Common myeloid progenitor, CD34-positive (primary cell): ENCODE results near the gene PSMA8.

Experiments used
- CTCF ChIA-PET: fragments of 350-600 bp; sonication (Branson Sonifier 250); formaldehyde crosslinking; loops from one replicate; lab custom pipeline; 2021; ENCODE audit warnings: antibody characterized with exemption; lab: Charles Lee
- POLR2A ChIA-PET: fragments of 350-600 bp; sonication (Branson Sonifier 250); formaldehyde crosslinking; loops from one replicate; lab custom pipeline; 2021; ENCODE audit warnings: antibody characterized with exemption; lab: Charles Lee
- DNase-seq, 3 donors: peaks; one replicate each; pipeline versions ENCODE4 v3.0.0 to v3.0.0-alpha.2; 2013
- H3K27ac ChIP-seq, 2 experiments: 1 replicate in 1 of 2; 2 replicates in 1 of 2; pipeline ENCODE4 v1.7.0; 2013; ENCODE audit warnings: inconsistent platforms in 2 of 2, low read length in 2 of 2, mild to moderate bottlenecking in 2 of 2, low read depth in 1 of 2, moderate library complexity in 1 of 2; ENCODE audit not compliant: severe bottlenecking in 2 of 2, insufficient read depth in 1 of 2, poor library complexity in 1 of 2
- H3K27me3 ChIP-seq, 5 experiments: replicated peaks in 2 of 5; 1 replicate in 3 of 5; 2 replicates in 2 of 5; pipeline versions ENCODE4 v1.6.1 to v1.7.0; 2013; ENCODE audit warnings: low read length in 4 of 5, mild to moderate bottlenecking in 2 of 5, moderate library complexity in 2 of 5, inconsistent platforms in 1 of 5; ENCODE audit not compliant: insufficient read depth in 5 of 5, control insufficient read depth in 4 of 5
- H3K36me3 ChIP-seq, 4 experiments: 1 replicate in 2 of 4; 2 replicates in 2 of 4; pipeline versions ENCODE4 v1.6.1 to v1.7.0; 2013; ENCODE audit warnings: low read length in 3 of 4, control low read depth in 1 of 4, mild to moderate bottlenecking in 1 of 4; ENCODE audit not compliant: control insufficient read depth in 4 of 4, insufficient read depth in 4 of 4
- H3K4me1 ChIP-seq, 4 experiments: 1 replicate in 3 of 4; 2 replicates in 1 of 4; pipeline versions ENCODE4 v1.6.1 to v1.7.1; 2013; ENCODE audit warnings: low read length in 3 of 4, mild to moderate bottlenecking in 3 of 4, control low read depth in 1 of 4, inconsistent platforms in 1 of 4, moderate library complexity in 1 of 4; ENCODE audit not compliant: control insufficient read depth in 4 of 4, insufficient read depth in 4 of 4; ENCODE audit errors: control extremely low read depth in 1 of 4
- H3K4me3 ChIP-seq, 7 experiments: 1 replicate in 4 of 7; 2 replicates in 3 of 7; pipeline versions ENCODE4 v1.5.1 to v1.7.0; 2013; ENCODE audit warnings: mild to moderate bottlenecking in 7 of 7, low read length in 6 of 7, moderate library complexity in 6 of 7, inconsistent platforms in 2 of 7, low read depth in 2 of 7, control low read depth in 1 of 7; ENCODE audit not compliant: insufficient read depth in 4 of 7, control insufficient read depth in 1 of 7; ENCODE audit errors: extremely low read depth in 1 of 7
- H3K9me3 ChIP-seq, 5 experiments: 1 replicate in 4 of 5; 2 replicates in 1 of 5; pipeline versions ENCODE4 v1.6.1 to v1.7.1; 2013; ENCODE audit warnings: low read length in 4 of 5, mild to moderate bottlenecking in 2 of 5, inconsistent platforms in 1 of 5, low read depth in 1 of 5, moderate library complexity in 1 of 5; ENCODE audit not compliant: control insufficient read depth in 4 of 5, insufficient read depth in 2 of 5; ENCODE audit errors: control extremely low read depth in 1 of 5
- WGBS: methylation state at CpG from one replicate; pipeline ENCODE4 v1.1.5; 2013; ENCODE audit not compliant: insufficient coverage; 5-methylcytosine and 5-hydroxymethylcytosine counted together

The PSMA8 gene

GRCh38 chr18:26091047-26091630 lies 42.5 kb upstream of the PSMA8 start:
- ChIA-PET CTCF (no interaction called here), POLR2A (interaction anchor here (0.6 to 1.0 kb wide), 2 partner anchors 13 to 1365 kb away, joined by 3 read pairs; no protein-coding TSS in a partner anchor)
- no peak for DNase-seq
- WGBS: 3% methylated on average over 24 of the region's 29 CpGs
- H3K36me3 ChIP-seq: peaks cover 0 to 8% (median 4%) of the 10 kb centered on the region in 4 experiments
- H3K4me3 ChIP-seq: peak overlapping the region; percentile 90 to 100 (median 96)
- H3K27me3 ChIP-seq: no peaks in the 10 kb centered on the region
- H3K9me3 ChIP-seq: no peaks in the 10 kb centered on the region
- peak overlapping the region; percentile 94 to 97 for H3K27ac ChIP-seq
- peaks cover 9 to 27% (median 20%) of the 10 kb centered on the region in 4 experiments for H3K4me1 ChIP-seq

GRCh38 chr18:26096852-26097251 lies 36.8 kb upstream of the PSMA8 start:
- H3K27ac ChIP-seq: no peak overlapping the region
- H3K36me3 ChIP-seq: no peaks in the 10 kb centered on the region
- DNase-seq: no peak
- CTCF ChIA-PET: interaction anchor here (2.7 kb wide), 1 partner anchor 63 kb away, joined by 7 read pairs; no protein-coding TSS in a partner anchor
- no peak overlapping the region for H3K4me3 ChIP-seq
- H3K27me3 ChIP-seq: no peaks in the 10 kb centered on the region
- H3K9me3 ChIP-seq: no peaks in the 10 kb centered on the region
- H3K4me1 ChIP-seq: no peaks in the 10 kb centered on the region
- POLR2A ChIA-PET: no interaction called here
- WGBS: 100% methylated on average over 1 of the region's 1 CpG

- no peaks in the 10 kb centered on the region for H3K4me1 ChIP-seq
- no peaks in the 10 kb centered on the region for H3K27me3 ChIP-seq
- H3K27ac ChIP-seq: no peak overlapping the region
- no peak for DNase-seq
- 100% methylated on average over 2 of the region's 5 CpGs for WGBS
- H3K4me3 ChIP-seq: no peak overlapping the region
- H3K9me3 ChIP-seq: no peaks in the 10 kb centered on the region
- H3K36me3 ChIP-seq: no peaks in the 10 kb centered on the region
- POLR2A ChIA-PET: no interaction called here
- CTCF ChIA-PET: interaction anchor here (2.7 kb wide), 1 partner anchor 63 kb away, joined by 7 read pairs; no protein-coding TSS in a partner anchor
These were observed 36.1 kb upstream of the PSMA8 start for GRCh38 chr18:26097563-26097962.

GRCh38 chr18:26103579-26103978 lies 30.1 kb upstream of the PSMA8 start:
- ChIA-PET POLR2A (no interaction called here), CTCF (interaction anchor here (1.5 kb wide), 1 partner anchor 11 kb away, joined by 4 read pairs; no protein-coding TSS in a partner anchor)
- H3K4me3 ChIP-seq: no peak overlapping the region
- no peaks in the 10 kb centered on the region for H3K36me3 ChIP-seq
- no peaks in the 10 kb centered on the region for H3K27me3 ChIP-seq
- H3K9me3 ChIP-seq: no peaks in the 10 kb centered on the region
- WGBS: 100% methylated on average over 5 of the region's 5 CpGs
- peak in 1 of 3 donors; percentile 10 for DNase-seq
- no peaks in the 10 kb centered on the region for H3K4me1 ChIP-seq
- no peak overlapping the region for H3K27ac ChIP-seq

GRCh38 chr18:26104035-26104434 lies 29.6 kb upstream of the PSMA8 start:
- WGBS: 100% methylated on average over 1 of the region's 1 CpG
- no peaks in the 10 kb centered on the region for H3K9me3 ChIP-seq
- H3K36me3 ChIP-seq: no peaks in the 10 kb centered on the region
- ChIA-PET POLR2A (no interaction called here), CTCF (no interaction called here)
- H3K4me1 ChIP-seq: no peaks in the 10 kb centered on the region
- H3K27me3 ChIP-seq: no peaks in the 10 kb centered on the region
- no peak overlapping the region for H3K27ac ChIP-seq
- no peak overlapping the region for H3K4me3 ChIP-seq
- DNase-seq: no peak

GRCh38 chr18:26119246-26119645 lies 14.4 kb upstream of the PSMA8 start:
- WGBS: 100% methylated on average over 4 of the region's 5 CpGs
- no peaks in the 10 kb centered on the region for H3K27me3 ChIP-seq
- no peak overlapping the region for H3K27ac ChIP-seq
- POLR2A ChIA-PET: no interaction called here
- H3K4me3 ChIP-seq: no peak overlapping the region
- H3K4me1 ChIP-seq: no peaks in the 10 kb centered on the region
- peaks cover 0 to 7% (median 0%) of the 10 kb centered on the region in 5 experiments for H3K9me3 ChIP-seq
- CTCF ChIA-PET: no interaction called here
- H3K36me3 ChIP-seq: no peaks in the 10 kb centered on the region
- no peak for DNase-seq

- Histone ChIP-seq H3K36me3 (no peaks in the 10 kb centered on the region), H3K4me3 (no peak overlapping the region), H3K9me3 (peaks cover 0 to 7% (median 0%) of the 10 kb centered on the region in 5 experiments), H3K27me3 (no peaks in the 10 kb centered on the region), H3K27ac (no peak overlapping the region), H3K4me1 (no peaks in the 10 kb centered on the region)
- no peak for DNase-seq
- 83% methylated on average over 1 of the region's 1 CpG for WGBS
- CTCF ChIA-PET: no interaction called here
- POLR2A ChIA-PET: no interaction called here
These were observed 12.2 kb upstream of the PSMA8 start for GRCh38 chr18:26121476-26121875.
